SKM-1 treated with dmso at 0.1 percent for 144 hours (cell line): ENCODE measurements around the gene ZNF862.
"Not testable (repeated sequence)": the region's sequence is repeated elsewhere in the genome, so short reads cannot be mapped to it uniquely, and the experiment has no call there.

ENCODE experiments used
- DNase-seq: peaks from one replicate; lab custom pipeline; 2025; ENCODE audit not compliant: unreplicated experiment; lab: John Stamatoyannopoulos, UW

The ZNF862 gene

DNA sequence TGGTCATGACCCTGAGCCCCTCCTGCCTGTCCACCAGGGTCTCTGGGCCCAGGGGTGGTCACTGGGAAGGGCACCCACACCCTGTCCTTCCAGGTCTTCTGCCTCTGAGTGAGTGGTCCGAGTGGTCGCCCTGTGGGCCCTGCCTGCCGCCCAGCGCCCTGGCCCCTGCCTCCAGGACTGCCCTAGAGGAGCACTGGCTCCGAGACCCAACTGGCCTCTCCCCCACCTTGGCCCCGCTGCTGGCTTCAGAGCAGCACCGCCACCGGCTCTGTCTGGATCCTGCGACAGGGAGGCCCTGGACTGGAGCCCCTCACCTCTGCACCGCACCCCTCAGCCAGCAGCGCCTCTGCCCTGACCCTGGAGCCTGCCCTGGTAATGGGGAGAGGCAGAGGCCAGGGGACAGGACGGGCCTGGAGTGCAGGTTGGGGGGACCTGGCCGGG lies 13.9 kb upstream of the ZNF862 start:
- no peak for DNase-seq

DNA sequence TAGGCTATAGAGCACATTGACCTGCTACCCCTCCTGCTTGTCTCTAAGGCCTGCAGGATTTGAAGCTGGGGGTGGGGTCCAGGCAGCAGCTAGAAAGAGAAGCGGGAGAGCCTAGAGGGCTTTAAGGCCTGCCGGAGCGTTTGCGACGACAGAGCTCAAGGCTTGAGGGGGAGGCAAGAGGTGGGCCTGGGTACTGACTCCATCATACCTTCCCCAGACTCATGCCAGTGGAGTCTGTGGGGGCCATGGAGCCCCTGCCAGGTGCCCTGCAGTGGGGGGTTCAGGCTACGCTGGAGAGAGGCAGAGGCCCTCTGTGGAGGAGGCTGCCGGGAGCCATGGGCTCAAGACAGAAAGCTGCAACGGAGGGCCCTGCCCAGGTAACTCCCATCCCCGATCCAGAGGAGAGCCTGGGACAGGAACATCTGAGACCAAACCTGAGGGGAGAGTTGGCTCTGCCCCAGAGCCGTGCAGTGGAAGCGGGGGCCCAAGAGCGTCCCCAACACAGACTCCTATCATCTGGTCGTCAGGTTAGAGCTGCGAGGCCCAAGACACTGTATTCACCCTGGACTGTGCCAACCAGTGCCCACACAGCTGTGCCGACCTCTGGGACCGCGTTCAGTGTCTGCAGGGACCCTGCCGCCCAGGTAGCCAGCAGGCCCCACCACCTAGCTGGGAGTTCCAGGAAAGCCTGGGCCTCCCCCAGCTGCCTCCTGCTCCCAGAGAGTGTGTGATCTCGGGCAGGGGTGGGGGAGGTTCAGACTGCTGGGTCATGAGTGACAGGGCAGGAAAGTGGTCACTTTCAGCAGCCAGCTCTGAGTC lies 13.2 kb upstream of the ZNF862 start:
- DNase-seq = no peak

DNA sequence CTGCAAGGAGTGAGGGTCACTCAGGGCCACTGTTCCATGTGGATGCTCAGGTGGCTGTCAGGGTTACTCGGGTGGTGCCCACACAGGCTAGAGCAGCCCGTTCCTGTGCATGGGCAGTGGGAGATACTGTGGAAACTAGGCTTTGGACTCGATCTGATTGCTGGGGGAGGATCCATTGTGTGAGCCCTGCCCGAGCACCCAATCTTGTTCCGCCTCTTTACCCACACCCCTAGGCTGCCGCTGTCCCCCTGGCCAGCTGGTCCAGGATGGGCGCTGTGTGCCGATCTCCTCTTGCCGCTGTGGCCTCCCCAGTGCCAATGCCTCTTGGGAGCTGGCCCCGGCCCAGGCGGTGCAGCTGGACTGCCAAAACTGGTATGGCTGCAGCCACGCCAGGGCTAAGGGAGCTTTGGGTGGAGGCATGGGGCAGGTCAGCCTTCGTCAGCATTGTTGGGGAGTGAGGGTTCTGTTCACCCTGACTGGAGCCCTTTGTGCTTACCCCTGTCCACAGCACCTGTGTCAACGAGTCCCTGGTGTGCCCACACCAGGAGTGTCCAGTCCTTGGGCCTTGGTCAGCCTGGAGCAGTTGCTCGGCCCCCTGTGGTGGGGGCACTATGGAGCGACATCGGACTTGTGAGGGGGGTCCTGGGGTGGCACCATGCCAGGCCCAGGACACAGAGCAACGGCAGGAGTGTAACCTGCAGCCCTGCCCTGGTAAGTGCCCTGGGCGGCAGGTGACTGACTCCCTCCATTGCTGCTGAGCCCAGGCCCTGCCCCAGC lies 12.4 kb upstream of the ZNF862 start:
- no peak for DNase-seq

DNA sequence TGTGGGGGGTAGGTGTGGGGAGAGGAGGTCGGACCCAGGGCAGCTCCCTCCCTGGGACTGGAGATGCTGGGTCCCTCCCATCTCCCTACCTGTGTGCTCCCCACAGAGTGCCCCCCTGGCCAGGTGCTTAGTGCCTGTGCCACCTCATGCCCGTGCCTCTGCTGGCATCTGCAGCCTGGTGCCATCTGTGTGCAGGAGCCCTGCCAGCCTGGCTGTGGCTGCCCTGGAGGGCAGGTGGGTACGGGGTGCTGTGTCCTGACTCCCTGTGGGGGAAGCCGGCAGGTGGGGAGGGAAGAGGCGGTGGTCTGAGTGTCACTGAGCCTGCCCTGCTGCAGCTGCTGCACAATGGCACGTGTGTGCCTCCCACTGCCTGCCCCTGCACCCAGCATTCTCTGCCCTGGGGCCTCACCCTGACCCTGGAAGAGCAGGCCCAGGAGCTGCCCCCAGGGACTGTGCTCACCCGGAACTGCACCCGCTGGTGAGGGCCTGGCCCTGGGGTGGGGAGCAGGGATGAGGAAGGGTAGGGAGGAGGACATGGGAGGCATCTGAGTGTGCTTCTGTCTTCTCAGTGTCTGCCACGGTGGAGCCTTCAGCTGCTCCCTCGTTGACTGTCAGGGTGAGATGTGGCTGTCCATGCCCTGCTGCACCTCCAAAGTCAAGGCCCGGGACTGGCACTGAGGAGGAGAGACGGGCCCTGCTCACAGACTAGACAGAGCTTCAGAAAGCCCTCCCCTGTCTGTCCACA lies 11.7 kb upstream of the ZNF862 start:
- no peak for DNase-seq

DNA sequence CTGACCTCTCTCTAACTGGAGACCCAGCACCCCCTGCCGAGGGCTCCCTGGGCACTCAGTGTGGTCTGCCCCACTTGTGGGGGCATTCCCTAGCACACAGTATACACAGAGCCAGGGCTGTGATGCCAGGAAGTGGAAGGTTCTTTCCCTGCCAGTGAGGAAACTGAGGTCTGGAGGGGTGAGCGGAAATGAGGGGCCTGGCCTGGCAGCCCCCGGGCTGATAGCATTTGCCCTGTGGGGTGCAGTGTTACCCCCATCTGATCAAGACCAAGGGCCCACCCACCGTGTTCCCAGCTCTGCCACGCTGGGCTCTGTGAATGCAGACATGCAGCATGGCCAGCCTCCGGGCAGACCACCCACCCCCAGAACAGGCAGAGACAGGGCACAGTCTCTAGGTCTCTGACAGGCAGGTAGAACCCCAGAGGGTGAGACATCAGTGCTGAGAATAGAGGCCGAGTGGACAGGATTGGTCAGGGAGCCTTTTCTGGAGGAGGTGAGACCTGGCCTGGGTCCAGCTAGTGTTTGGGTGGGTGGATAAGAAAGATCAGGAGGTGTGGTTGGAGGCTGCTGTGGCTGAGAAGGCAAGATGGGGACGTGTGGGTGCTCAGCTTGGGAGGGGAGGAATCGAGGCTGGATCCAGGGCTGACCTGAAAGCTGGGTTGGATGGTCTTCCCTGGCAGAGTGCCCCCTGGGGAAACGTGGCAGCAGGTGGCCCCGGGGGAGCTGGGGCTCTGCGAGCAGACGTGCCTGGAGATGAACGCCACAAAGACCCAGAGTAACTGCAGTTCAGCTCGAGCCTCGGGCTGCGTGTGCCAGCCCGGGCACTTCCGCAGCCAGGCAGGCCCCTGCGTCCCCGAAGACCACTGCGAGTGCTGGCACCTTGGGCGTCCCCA lies 10.8 kb upstream of the ZNF862 start:
- no peak for DNase-seq

DNA sequence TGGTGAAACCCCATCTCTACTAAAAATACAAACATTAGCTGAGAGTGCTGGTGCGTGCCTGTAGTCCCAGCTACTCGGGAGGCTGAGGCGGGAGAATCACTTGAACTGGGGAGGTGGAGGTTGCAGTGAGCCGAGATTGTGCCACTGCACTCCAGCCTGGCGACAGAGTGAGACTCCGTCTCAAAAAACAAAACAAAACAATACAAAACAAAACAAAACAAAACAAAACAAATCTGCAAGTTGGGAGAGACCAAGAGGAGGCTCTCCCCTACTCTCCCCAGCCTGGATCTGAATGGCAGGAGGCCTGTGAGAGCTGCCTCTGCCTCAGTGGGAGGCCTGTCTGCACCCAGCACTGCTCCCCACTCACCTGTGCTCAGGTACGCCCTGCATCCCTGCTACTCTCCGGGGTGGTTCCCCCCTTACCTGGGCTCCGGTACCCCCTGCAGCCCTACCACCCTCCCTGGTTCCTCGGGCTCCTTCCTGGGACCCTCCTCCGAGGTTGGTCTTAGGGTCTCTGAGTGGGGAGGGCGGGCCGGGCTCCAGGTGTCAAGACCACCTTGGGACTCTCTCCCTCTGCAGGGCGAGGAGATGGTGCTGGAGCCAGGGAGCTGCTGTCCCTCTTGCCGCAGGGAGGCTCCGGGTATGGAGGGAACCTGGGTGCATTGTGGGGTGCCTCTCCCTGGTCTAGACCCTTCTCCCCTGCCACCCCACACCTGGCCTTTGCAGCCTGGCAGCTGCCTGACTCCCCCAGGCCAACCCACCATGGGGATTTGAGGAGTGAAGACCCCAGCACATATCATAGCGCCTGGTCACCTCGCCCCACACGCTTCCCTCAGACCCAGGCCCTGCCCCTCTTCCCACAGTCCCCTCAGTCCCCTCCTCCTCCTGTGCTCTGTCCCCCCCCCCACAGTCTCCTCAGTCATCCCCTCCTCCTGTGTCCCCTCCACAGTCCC lies 9.5 kb upstream of the ZNF862 start:
- DNase-seq = no peak

DNA sequence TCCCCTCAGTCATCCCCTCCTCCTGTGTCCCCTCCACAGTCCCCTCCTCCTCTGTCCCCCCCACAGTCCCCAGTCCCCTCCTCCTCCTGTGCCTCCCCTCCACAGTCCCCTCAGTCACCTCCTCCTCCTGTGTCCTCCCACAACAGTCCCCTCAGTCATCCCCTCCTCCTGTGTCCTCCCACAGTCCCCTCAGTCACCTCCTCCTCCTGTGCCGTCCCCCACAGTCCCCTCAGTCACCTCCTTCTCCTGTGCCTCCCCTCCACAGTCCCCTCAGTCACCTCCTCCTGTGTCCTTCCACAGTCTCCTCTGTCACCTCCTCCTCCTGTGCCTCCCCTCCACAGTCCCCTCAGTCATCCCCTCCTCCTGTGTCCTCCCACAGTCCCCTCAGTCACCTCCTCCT lies 7.6 kb upstream of the ZNF862 start:
- not testable (repeated sequence) for DNase-seq

DNA sequence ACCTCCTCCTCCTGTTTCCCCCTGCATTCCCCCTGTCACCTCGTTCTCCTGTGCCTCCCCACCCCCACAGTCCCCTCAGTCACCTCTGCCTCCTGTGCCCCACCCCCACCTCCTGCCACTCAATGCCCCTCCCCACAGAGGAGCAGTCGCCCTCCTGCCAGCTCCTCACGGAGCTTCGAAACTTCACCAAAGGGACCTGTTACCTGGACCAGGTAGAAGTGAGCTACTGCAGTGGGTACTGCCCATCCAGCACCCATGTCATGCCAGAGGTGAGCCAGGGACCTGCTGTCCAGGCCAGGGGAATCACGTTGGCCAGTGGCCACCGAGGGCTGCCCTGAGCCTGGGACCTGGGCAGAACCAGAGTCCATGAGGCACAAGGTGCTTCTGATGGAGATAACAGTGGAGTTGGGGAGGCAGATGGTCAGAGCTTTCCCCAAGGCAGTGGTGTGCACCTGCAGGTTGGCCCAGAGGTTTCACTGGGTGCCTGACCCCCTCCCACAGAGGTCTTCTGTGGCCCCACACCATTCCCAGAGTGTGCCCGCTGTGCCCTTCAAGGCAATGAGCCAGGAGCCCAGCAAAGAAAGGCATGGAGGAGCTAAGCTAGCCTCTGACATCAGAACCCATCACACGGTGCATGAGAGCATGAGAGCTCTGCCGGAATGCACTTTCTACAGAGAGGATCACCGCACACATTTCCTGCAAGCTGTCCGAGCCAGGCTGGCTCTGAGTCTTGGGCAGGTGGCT lies 7.0 kb upstream of the ZNF862 start:
- DNase-seq = no peak

DNA sequence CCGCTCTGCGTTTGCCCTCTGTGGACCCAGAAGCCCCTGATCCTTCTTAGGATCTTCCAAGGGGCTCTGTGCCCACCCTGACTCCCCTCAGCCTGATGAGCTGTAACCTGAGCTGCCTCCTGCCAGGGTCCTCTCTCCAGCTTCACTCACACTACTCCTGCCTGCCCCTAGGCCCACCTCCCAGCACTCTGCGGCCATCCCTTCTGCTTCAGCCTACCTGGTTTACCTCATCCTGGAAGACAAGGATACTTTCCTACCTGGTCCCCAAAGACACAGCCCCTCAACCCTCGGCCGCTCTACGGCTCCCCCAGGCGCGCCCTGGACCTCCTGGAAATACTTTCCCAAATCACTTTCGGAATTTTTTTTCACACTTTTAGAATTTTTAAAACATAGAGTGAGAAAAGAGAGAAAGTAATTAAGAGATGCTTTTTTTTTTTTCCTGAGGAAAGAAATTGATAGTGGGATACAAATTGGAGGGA lies 6.4 kb upstream of the ZNF862 start:
- no peak for DNase-seq

DNA sequence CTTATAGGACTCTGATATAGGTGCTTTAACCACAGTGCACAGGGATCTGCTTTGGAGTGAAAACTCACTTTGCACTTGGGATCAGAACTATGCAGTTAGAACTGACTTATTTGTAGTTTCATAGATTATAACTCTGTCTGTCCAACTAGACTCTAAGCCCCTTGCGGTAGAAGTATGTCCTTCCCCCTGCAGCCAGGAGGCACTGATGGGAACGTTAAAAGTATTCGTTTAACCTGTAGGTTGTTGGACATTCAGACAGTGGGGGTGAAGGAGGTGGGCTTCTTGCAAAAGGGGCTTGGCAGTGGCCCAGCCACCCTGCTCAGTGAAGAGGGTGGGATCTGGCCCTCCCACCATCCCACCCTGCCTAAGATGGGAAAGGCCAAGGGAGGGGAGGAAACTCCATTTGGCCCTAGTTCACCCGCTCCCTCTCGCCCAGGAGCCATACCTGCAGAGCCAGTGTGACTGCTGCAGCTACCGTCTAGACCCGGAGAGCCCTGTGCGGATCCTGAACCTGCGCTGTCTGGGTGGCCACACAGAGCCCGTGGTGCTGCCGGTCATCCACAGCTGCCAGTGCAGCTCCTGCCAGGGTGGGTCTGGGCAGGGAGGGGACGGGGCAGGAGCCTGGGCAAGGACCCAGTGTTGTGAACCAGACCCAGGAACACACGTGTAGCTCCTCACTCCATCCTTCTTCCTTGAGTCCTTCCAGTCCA lies 5.7 kb upstream of the ZNF862 start:
- no peak for DNase-seq

DNA sequence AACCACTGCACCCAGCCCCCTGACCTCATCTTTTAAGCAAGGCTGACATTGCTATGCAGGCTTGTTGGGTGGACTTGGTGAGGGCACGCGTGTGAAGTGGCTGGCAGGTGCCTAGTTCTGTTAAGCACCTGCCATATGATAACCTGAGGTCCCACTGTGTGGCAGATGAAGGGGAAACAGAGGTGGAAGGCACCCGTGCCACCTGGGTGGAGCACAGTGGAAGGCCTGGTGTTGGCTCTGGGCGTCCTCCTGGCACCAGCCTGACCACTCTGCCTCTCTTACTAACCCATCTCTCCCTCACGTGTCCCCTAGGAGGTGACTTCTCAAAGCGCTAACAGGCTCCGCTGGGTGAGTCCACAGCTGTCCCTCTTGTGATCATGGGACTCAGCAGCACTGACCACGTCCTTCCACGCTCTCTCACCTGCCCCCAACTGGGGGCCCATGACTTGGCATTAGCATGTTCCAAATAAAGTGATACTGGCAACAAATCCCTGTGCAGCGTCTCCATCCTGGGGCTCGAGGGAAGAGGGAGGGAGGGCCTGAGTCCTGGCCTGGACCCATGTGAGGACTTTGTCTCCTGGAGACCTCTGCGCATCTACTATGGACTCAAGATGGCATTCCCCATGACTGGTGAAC lies 4.6 kb upstream of the ZNF862 start:
- no peak for DNase-seq

DNA sequence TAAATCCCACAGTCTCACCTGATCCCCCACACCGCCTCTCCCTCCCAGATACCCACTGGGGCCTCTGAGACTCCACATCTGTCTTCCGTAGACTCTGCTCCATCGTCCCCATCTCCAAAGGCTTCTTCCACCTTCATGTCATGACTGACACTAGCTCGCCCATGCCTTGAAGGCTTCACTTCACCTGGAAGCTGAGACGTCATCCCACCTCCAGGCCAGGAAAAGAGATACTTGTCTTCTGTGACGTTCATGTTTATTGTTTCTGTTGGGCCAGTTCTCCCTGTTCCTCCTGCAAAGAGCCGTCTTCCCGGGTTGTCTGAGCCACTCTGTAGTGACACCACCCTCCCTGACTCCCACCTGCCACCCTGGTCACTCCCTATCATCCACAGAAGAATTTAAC lies 3.6 kb upstream of the ZNF862 start:
- DNase-seq = no peak

DNA sequence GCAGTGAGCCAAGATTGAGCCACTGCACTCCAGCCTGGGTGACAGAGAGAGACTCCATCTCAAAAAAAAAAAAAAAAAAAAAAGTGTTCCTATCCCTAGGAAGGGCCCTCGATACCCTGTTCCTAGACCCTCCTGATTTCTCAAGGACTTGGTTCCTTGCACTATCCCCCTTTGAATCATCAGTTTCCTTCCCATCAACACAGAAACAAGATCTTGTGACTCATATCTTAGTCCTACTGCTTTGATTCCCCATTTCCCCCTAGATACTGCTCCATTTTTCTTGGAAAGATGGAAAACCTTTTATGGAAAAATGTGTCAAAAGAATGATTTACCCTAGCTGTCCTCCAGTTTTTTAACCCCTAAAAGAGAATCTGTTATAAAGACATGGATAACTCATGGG lies 1.7 kb upstream of the ZNF862 start:
- no peak for DNase-seq

DNA sequence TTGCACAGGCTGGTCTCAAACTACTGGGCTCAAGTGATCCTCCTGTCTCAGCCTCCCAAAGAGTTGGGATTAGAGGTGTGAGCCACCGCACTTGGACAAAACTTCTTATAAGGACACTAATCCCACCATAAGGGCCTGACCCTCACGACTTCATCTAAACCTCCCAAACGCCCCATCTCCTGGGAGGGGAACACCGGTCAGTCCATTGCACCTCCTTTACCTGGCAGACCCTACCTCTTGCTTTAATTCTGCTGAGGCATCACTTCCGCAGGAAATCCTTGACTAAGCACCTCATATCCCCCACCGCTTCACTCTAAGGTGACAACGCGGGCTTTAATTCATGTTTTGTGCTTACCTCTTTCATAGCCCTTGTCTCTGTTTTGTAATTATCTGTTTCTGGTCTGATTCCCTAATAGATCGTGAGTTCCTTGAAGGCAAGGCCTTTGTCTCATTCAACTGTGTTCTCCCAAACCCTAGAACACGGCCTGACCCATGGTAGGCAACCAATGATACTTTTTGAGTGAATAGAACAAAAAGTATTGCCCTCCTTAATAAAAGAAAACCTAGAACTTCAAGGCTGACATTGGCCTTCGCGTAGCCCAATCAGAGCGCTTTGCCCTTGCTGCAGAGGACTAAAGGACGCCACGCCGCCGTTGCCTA lies 481 bp upstream of the ZNF862 start:
- DNase-seq = no peak

DNA sequence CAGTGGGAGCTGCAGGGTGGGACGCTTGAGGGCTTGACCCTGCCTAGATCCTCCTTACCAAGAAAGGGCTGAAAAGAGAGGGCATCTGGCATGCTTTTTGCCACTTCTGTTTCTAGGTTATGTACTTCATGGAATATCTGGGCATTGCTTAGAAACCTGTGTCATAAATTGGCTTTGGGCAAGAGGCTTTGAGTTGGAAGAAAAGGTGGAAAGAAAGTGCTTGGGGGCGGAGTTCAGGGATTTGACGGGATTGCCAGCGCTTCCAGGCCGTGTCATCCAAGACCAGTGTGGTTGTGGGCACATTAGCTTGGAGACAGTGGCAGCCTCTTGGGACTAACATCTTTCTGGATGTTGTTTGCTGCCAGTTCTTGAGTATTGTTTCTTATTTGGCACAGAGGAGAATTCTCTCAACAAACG lies 825 bp downstream of the ZNF862 start:
- no peak for DNase-seq

DNA sequence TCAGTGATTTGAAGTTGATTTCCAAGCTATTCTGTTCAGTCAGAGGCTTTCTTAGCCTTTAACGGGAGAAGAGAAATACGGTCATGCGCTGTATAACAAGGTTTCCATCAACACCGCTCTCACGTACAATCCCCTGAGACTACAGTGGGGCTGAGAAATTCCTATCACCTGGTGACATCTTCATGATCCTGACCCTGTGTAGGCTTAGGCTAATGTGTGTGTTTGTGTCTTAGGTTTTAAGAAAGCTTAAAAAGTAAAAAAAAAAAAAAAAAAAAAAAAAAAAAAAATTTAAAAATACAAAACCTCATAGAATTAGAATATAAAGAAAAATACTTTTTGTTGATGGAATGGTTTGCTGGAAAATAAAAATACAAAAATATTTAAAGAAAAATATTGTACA lies 1.8 kb downstream of the ZNF862 start:
- DNase-seq = no peak

DNA sequence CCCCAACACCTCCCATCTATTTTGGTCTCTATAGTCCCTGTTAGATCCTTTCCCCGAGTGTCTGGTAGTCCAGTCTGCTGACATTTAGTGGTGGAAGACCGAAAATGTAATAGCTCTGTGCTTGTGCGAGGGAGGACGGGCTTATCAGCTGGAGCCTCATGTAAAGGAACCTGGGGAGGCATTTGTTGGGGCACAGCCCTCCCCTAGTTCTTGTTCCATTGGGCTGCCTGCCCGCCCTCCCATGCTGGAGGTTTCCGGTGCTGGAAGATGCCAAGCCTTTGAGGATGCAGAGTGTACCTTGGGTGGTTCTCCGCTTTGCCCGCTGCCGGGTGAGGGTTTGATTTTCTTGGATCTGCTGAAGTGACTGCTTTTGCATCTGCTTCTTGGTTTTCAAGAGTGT lies 5.4 kb downstream of the ZNF862 start:
- no peak for DNase-seq
